HL-60 (cell line): Measurements from ENCODE around the gene MORN4.

ENCODE experiments used
- POLR2AphosphoS5 ChIP-seq: IDR thresholded peaks from 2 replicates; pipeline ENCODE4 v1.6.1; 2012; ENCODE audit warnings: low read depth
- SPI1 ChIP-seq: IDR thresholded peaks from 2 replicates; pipeline ENCODE4 v1.6.1; 2012; ENCODE audit warnings: low read depth, mild to moderate bottlenecking, borderline replicate concordance
- TF ChIP-seq, protein P1 (sequence below): IDR thresholded peaks from one replicate; pipeline ENCODE4 v1.5.1; 2011; ENCODE audit warnings: low read length, control low read depth, inconsistent platforms; ENCODE audit not compliant: insufficient read depth
- TF ChIP-seq, protein P2 (sequence below): IDR thresholded peaks from 2 replicates; pipeline ENCODE4 v1.6.1; 2012; ENCODE audit warnings: low read depth; ENCODE audit not compliant: insufficient replicate concordance

GRCh38 chr10:97618285-97618684, 15.0 kb downstream of the MORN4 start:
- TF ChIP-seq SPI1 (no peak), POLR2AphosphoS5 (no peak)
- TF ChIP-seq, protein P1, sequence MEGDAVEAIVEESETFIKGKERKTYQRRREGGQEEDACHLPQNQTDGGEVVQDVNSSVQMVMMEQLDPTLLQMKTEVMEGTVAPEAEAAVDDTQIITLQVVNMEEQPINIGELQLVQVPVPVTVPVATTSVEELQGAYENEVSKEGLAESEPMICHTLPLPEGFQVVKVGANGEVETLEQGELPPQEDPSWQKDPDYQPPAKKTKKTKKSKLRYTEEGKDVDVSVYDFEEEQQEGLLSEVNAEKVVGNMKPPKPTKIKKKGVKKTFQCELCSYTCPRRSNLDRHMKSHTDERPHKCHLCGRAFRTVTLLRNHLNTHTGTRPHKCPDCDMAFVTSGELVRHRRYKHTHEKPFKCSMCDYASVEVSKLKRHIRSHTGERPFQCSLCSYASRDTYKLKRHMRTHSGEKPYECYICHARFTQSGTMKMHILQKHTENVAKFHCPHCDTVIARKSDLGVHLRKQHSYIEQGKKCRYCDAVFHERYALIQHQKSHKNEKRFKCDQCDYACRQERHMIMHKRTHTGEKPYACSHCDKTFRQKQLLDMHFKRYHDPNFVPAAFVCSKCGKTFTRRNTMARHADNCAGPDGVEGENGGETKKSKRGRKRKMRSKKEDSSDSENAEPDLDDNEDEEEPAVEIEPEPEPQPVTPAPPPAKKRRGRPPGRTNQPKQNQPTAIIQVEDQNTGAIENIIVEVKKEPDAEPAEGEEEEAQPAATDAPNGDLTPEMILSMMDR: no peak
- TF ChIP-seq, protein P2, sequence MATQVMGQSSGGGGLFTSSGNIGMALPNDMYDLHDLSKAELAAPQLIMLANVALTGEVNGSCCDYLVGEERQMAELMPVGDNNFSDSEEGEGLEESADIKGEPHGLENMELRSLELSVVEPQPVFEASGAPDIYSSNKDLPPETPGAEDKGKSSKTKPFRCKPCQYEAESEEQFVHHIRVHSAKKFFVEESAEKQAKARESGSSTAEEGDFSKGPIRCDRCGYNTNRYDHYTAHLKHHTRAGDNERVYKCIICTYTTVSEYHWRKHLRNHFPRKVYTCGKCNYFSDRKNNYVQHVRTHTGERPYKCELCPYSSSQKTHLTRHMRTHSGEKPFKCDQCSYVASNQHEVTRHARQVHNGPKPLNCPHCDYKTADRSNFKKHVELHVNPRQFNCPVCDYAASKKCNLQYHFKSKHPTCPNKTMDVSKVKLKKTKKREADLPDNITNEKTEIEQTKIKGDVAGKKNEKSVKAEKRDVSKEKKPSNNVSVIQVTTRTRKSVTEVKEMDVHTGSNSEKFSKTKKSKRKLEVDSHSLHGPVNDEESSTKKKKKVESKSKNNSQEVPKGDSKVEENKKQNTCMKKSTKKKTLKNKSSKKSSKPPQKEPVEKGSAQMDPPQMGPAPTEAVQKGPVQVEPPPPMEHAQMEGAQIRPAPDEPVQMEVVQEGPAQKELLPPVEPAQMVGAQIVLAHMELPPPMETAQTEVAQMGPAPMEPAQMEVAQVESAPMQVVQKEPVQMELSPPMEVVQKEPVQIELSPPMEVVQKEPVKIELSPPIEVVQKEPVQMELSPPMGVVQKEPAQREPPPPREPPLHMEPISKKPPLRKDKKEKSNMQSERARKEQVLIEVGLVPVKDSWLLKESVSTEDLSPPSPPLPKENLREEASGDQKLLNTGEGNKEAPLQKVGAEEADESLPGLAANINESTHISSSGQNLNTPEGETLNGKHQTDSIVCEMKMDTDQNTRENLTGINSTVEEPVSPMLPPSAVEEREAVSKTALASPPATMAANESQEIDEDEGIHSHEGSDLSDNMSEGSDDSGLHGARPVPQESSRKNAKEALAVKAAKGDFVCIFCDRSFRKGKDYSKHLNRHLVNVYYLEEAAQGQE: no peak
